ENCODE data around the gene ENPP6.

DNA sequence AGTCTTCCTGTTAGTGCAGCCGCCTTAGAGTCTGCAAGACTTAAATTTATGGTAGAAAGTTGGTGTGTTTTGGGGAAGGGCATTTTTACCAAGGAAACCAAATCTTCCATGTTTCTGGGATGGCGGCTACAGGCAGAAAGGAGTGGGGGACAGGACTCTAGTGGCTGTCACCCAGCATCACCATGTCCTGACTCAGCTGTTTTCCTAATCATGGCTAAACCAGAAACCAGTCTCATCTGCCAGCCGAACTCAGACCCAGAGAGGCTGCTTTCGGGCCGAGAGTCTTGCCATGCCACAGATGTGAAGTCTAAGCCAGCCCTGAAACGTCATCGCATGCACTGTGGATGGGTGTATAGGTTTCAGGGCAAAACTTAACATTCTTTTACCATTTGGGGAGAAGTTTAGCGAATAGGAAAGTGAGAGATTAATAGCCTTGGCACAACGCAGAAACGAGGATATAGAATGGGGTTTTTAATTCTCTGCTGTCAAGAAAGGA, 109.6 kb downstream of the ENPP6 start:
- TF ChIP-seq, protein P1, sequence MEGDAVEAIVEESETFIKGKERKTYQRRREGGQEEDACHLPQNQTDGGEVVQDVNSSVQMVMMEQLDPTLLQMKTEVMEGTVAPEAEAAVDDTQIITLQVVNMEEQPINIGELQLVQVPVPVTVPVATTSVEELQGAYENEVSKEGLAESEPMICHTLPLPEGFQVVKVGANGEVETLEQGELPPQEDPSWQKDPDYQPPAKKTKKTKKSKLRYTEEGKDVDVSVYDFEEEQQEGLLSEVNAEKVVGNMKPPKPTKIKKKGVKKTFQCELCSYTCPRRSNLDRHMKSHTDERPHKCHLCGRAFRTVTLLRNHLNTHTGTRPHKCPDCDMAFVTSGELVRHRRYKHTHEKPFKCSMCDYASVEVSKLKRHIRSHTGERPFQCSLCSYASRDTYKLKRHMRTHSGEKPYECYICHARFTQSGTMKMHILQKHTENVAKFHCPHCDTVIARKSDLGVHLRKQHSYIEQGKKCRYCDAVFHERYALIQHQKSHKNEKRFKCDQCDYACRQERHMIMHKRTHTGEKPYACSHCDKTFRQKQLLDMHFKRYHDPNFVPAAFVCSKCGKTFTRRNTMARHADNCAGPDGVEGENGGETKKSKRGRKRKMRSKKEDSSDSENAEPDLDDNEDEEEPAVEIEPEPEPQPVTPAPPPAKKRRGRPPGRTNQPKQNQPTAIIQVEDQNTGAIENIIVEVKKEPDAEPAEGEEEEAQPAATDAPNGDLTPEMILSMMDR (IDR thresholded peaks at IDR 0.05): no peak
- TF ChIP-seq POLR2A (IDR thresholded peaks at IDR 0.05) (no peak), EP300 (IDR thresholded peaks at IDR 0.05) (no peak)

Measured in upper lobe of left lung (tissue), 4 donors.